GM23338 (cell line): ENCODE measurements around the gene KCNIP3. TPM values are rescaled to one million over a fixed set of nuclear protein-coding genes. Genes with fewer than 3 reads are reported as not detected.

Source experiments
- ATAC-seq: fragments of 200-7000 bp; cut with Tn5 transposase; 3 replicates; pipeline ENCODE4 v1.9.1; 2020
- DNase-seq: peaks from one replicate; pipeline ENCODE4 v3.0.0-alpha.2; 2015; ENCODE audit warnings: low spot score
- H2AFZ ChIP-seq: fragments of 200-600 bp; sonication (generic); 2 replicates; pipeline ENCODE4 v1.8.0; 2016; ENCODE audit warnings: antibody characterized with exemption, mild to moderate bottlenecking, moderate library complexity
- H3F3A ChIP-seq: fragments of 200-600 bp; sonication (generic); replicated peaks from 2 replicates; pipeline ENCODE4 v1.8.0; 2017; ENCODE audit warnings: antibody characterized with exemption, mixed run types, low read depth
- H3K27ac ChIP-seq: fragments of 200-600 bp; sonication (generic); 2 replicates; pipeline ENCODE4 v1.6.1; 2016; ENCODE audit warnings: low read depth
- H3K27me3 ChIP-seq: fragments of 200-600 bp; sonication (generic); 2 replicates; pipeline ENCODE4 v1.8.0; 2016; ENCODE audit warnings: mild to moderate bottlenecking, mixed run types, moderate library complexity; ENCODE audit not compliant: insufficient read depth
- H3K36me3 ChIP-seq: fragments of 200-600 bp; sonication (generic); 2 replicates; pipeline ENCODE4 v1.8.0; 2016; ENCODE audit warnings: mild to moderate bottlenecking; ENCODE audit not compliant: insufficient read depth
- H3K4me1 ChIP-seq: fragments of 200-600 bp; sonication (generic); 2 replicates; pipeline ENCODE4 v1.8.0; 2016; ENCODE audit warnings: mild to moderate bottlenecking, moderate library complexity; ENCODE audit not compliant: insufficient read depth
- H3K4me2 ChIP-seq: fragments of 200-600 bp; sonication (generic); 2 replicates; pipeline ENCODE4 v1.7.1; 2017; ENCODE audit warnings: mixed run types
- H3K4me3 ChIP-seq: fragments of 200-600 bp; sonication (generic); 2 replicates; pipeline ENCODE4 v1.6.1; 2016; ENCODE audit warnings: mixed run types
- H3K79me2 ChIP-seq: fragments of 200-600 bp; sonication (generic); replicated peaks from 2 replicates; pipeline ENCODE4 v1.8.0; 2017; ENCODE audit warnings: mild to moderate bottlenecking; ENCODE audit not compliant: insufficient read depth
- H3K9me2 ChIP-seq: fragments of 200-600 bp; sonication (generic); 2 replicates; pipeline ENCODE4 v1.8.0; 2017; ENCODE audit not compliant: insufficient read depth
- H4K20me1 ChIP-seq: fragments of 200-600 bp; sonication (generic); replicated peaks from 2 replicates; pipeline ENCODE4 v1.8.0; 2017; ENCODE audit warnings: mild to moderate bottlenecking; ENCODE audit not compliant: insufficient read depth
- H3K27ac Mint-ChIP-seq: 2 replicates; pipeline ENCODE4 v1.8.0; 2020; ENCODE audit warnings: inconsistent platforms, mild to moderate bottlenecking, moderate library complexity, mixed read lengths
- H3K27me3 Mint-ChIP-seq: 3 replicates; pipeline ENCODE4 v1.8.0; 2022; ENCODE audit warnings: low read depth, mild to moderate bottlenecking, moderate library complexity, mixed read lengths, inconsistent platforms; ENCODE audit not compliant: insufficient read depth, poor library complexity
- H3K36me3 Mint-ChIP-seq: 3 replicates; pipeline ENCODE4 v1.8.0; 2021; ENCODE audit warnings: low read depth, mild to moderate bottlenecking, inconsistent platforms, moderate library complexity, mixed read lengths
- H3K4me1 Mint-ChIP-seq: 3 replicates; pipeline ENCODE4 v1.8.0; 2020; ENCODE audit warnings: mild to moderate bottlenecking, inconsistent platforms, mixed read lengths
- H3K4me3 Mint-ChIP-seq: 3 replicates; pipeline ENCODE4 v1.8.0; 2021; ENCODE audit warnings: moderate library complexity, mild to moderate bottlenecking, inconsistent platforms, mixed read lengths
- H3K9me3 Mint-ChIP-seq: 3 replicates; pipeline ENCODE4 v1.8.0; 2020; ENCODE audit warnings: moderate library complexity, mild to moderate bottlenecking, inconsistent platforms, mixed read lengths
- ETS1 ChIP-seq: IDR thresholded peaks from 2 replicates; pipeline ENCODE4 v1.6.1; 2016; ENCODE audit warnings: antibody characterized with exemption
- EZH2 ChIP-seq: fragments of 200-600 bp; sonication (generic); IDR thresholded peaks from one replicate; pipeline ENCODE4 v1.8.0; 2017; ENCODE audit warnings: antibody characterized with exemption, mild to moderate bottlenecking, low read depth; ENCODE audit not compliant: unreplicated experiment
- EZH2phosphoT487 ChIP-seq: fragments of 200-600 bp; sonication (generic); IDR thresholded peaks from one replicate; pipeline ENCODE4 v1.8.1; 2018; ENCODE audit warnings: antibody characterized with exemption; ENCODE audit not compliant: unreplicated experiment
- JUNB ChIP-seq: IDR thresholded peaks from one replicate; pipeline ENCODE4 v1.6.1; 2016; ENCODE audit warnings: antibody characterized with exemption; ENCODE audit not compliant: unreplicated experiment
- NANOG ChIP-seq: IDR thresholded peaks from 2 replicates; pipeline ENCODE4 v1.6.1; 2016; ENCODE audit warnings: antibody characterized with exemption, borderline replicate concordance
- POLR2AphosphoS5 ChIP-seq: IDR thresholded peaks from 2 replicates; pipeline ENCODE4 v1.6.1; 2016; ENCODE audit warnings: antibody characterized with exemption, low read depth
- REST ChIP-seq: IDR thresholded peaks from one replicate; pipeline ENCODE4 v1.6.1; 2018; ENCODE audit warnings: antibody characterized with exemption; ENCODE audit not compliant: unreplicated experiment
- STAT1 ChIP-seq: IDR thresholded peaks from one replicate; pipeline ENCODE4 v1.6.1; 2016; ENCODE audit warnings: antibody characterized with exemption; ENCODE audit not compliant: unreplicated experiment
- ZNF114 ChIP-seq: fragments of 250-450 bp; sonication (Bioruptor Pico); IDR thresholded peaks from 2 replicates; pipeline ENCODE4 v1.5.0; 2020; ENCODE audit warnings: mild to moderate bottlenecking, moderate library complexity
- ZNF331 ChIP-seq: fragments of 250-450 bp; sonication (Bioruptor Pico); IDR thresholded peaks from 2 replicates; pipeline ENCODE4 v1.5.0; 2020; ENCODE audit warnings: low read depth, mild to moderate bottlenecking, moderate library complexity
- polyA plus RNA-seq: library from polyadenylated mRNA; unstranded; fragments of >200 nt; fragmentation: Nextera tagmentation; extraction: Ambion mirVana; gene quantifications from 2 replicates; pipeline ENCODE4 v1.2.1, GENCODE V29; 2016
- total RNA-seq: library from RNA; depleted of rRNA; stranded (reverse); fragments of >200 nt; shearing (Covaris generic); gene quantifications from 2 replicates; pipeline ENCODE4 v1.2.3, GENCODE V29; 2014
- TF ChIP-seq, protein P1 (sequence below): fragments of 250-450 bp; sonication (Bioruptor Pico); IDR thresholded peaks from 2 replicates; pipeline ENCODE4 v1.5.0; 2020; ENCODE audit warnings: mild to moderate bottlenecking, moderate library complexity

The KCNIP3 gene
- total and polyA plus RNA-seq, 2 experiments from 2014 or later: 0.32 to 0.83 TPM

GRCh38 chr2:95344215-95344583 is 47.1 kb downstream of the KCNIP3 start:
- Histone ChIP-seq H3F3A (no peaks in the 10 kb centered on the region), H3K36me3 (no peaks in the 10 kb centered on the region), H3K27me3 (peaks cover 62% of the 10 kb centered on the region), H3K4me1 (no peaks in the 10 kb centered on the region), H3K4me2 (no peak overlapping the region), H3K4me3 (no peak overlapping the region), H3K79me2 (no peaks in the 10 kb centered on the region), H3K9me2 (no peaks in the 10 kb centered on the region), H2AFZ (no peak overlapping the region), H4K20me1 (no peaks in the 10 kb centered on the region), H3K27ac (no peak overlapping the region)
- H3K4me1 Mint-ChIP-seq: no peaks in the 10 kb centered on the region
- H3K4me3 Mint-ChIP-seq: no peak overlapping the region
- H3K27me3 Mint-ChIP-seq: peaks cover 43% of the 10 kb centered on the region
- DNase-seq (no peak), ATAC-seq (no peak)
- no peak overlapping the region for H3K27ac Mint-ChIP-seq
- H3K36me3 Mint-ChIP-seq: no peaks in the 10 kb centered on the region
- TF ChIP-seq ETS1: no peak
- no peak for TF ChIP-seq EZH2phosphoT487
- TF ChIP-seq ZNF114: no peak
- TF ChIP-seq EZH2: no peak
- no peak for TF ChIP-seq NANOG
- no peaks in the 10 kb centered on the region for H3K9me3 Mint-ChIP-seq

DNA sequence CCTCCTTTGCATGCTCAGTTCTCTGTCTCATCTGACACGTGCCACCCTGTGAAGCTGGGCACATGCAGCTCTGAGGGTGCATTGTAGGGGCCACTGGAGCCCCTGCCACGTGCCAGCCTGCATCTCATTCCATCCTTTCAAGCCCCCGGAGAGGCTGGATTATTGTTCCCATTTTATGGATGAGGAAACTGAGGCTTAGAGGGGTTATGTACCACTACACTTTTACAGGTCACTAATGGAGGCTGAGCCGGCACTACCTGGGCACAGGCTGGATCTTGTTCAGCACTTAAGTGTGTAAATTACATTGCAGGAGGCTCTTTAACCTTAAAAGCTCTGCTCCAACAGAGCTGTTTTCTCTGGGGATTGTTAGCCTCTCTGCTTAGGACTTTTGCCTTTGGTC is 47.5 kb downstream of the KCNIP3 start:
- peaks cover 62% of the 10 kb centered on the region for H3K27me3 ChIP-seq
- H3K27me3 Mint-ChIP-seq: peaks cover 43% of the 10 kb centered on the region
- TF ChIP-seq JUNB: no peak
- no peak for TF ChIP-seq ZNF331
- TF ChIP-seq ETS1: no peak
- TF ChIP-seq EZH2phosphoT487: no peak
- TF ChIP-seq, protein P1, sequence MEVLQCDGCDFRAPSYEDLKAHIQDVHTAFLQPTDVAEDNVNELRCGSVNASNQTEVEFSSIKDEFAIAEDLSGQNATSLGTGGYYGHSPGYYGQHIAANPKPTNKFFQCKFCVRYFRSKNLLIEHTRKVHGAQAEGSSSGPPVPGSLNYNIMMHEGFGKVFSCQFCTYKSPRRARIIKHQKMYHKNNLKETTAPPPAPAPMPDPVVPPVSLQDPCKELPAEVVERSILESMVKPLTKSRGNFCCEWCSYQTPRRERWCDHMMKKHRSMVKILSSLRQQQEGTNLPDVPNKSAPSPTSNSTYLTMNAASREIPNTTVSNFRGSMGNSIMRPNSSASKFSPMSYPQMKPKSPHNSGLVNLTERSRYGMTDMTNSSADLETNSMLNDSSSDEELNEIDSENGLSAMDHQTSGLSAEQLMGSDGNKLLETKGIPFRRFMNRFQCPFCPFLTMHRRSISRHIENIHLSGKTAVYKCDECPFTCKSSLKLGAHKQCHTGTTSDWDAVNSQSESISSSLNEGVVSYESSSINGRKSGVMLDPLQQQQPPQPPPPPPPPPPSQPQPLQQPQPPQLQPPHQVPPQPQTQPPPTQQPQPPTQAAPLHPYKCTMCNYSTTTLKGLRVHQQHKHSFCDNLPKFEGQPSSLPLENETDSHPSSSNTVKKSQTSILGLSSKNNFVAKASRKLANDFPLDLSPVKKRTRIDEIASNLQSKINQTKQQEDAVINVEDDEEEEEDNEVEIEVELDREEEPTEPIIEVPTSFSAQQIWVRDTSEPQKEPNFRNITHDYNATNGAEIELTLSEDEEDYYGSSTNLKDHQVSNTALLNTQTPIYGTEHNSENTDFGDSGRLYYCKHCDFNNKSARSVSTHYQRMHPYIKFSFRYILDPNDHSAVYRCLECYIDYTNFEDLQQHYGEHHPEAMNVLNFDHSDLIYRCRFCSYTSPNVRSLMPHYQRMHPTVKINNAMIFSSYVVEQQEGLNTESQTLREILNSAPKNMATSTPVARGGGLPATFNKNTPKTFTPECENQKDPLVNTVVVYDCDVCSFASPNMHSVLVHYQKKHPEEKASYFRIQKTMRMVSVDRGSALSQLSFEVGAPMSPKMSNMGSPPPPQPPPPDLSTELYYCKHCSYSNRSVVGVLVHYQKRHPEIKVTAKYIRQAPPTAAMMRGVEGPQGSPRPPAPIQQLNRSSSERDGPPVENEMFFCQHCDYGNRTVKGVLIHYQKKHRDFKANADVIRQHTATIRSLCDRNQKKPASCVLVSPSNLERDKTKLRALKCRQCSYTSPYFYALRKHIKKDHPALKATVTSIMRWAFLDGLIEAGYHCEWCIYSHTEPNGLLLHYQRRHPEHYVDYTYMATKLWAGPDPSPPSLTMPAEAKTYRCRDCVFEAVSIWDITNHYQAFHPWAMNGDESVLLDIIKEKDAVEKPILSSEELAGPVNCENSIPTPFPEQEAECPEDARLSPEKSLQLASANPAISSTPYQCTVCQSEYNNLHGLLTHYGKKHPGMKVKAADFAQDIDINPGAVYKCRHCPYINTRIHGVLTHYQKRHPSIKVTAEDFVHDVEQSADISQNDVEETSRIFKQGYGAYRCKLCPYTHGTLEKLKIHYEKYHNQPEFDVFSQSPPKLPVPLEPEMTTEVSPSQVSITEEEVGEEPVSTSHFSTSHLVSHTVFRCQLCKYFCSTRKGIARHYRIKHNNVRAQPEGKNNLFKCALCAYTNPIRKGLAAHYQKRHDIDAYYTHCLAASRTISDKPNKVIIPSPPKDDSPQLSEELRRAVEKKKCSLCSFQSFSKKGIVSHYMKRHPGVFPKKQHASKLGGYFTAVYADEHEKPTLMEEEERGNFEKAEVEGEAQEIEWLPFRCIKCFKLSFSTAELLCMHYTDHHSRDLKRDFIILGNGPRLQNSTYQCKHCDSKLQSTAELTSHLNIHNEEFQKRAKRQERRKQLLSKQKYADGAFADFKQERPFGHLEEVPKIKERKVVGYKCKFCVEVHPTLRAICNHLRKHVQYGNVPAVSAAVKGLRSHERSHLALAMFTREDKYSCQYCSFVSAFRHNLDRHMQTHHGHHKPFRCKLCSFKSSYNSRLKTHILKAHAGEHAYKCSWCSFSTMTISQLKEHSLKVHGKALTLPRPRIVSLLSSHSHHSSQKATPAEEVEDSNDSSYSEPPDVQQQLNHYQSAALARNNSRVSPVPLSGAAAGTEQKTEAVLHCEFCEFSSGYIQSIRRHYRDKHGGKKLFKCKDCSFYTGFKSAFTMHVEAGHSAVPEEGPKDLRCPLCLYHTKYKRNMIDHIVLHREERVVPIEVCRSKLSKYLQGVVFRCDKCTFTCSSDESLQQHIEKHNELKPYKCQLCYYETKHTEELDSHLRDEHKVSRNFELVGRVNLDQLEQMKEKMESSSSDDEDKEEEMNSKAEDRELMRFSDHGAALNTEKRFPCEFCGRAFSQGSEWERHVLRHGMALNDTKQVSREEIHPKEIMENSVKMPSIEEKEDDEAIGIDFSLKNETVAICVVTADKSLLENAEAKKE (CRISPR knock-in tag): no peak
- TF ChIP-seq POLR2AphosphoS5: no peak
- no peak for TF ChIP-seq REST
- TF ChIP-seq ZNF114: no peak
- no peak for TF ChIP-seq EZH2
- no peak for TF ChIP-seq STAT1

More for the DNA sequence above, 47.5 kb downstream of the KCNIP3 start:
- no peak overlapping the region for H3K27ac ChIP-seq
- no peak overlapping the region for H2AFZ ChIP-seq
- no peak overlapping the region; the same call in 1 of the 2 replicates for H3K4me2 ChIP-seq
- H3K4me3 ChIP-seq: no peak overlapping the region
- H3K9me3 Mint-ChIP-seq: no peaks in the 10 kb centered on the region
- H4K20me1 ChIP-seq: no peaks in the 10 kb centered on the region
- no peaks in the 10 kb centered on the region for H3K79me2 ChIP-seq
- no peaks in the 10 kb centered on the region for H3F3A ChIP-seq
- ATAC-seq (no peak), DNase-seq (no peak)
- H3K4me3 Mint-ChIP-seq: peak overlapping the region; percentile 24; the same call in 1 of the 3 replicates
- H3K36me3 ChIP-seq: no peaks in the 10 kb centered on the region
- H3K4me1 ChIP-seq: no peaks in the 10 kb centered on the region
- no peaks in the 10 kb centered on the region for H3K36me3 Mint-ChIP-seq
- H3K4me1 Mint-ChIP-seq: no peaks in the 10 kb centered on the region
- no peak overlapping the region for H3K27ac Mint-ChIP-seq
- no peaks in the 10 kb centered on the region for H3K9me2 ChIP-seq
